Neural cell (in vitro differentiated cells): ENCODE data around the gene THBS1. TPM values are rescaled to one million over a fixed set of nuclear protein-coding genes. Genes with fewer than 3 reads are reported as not detected.

Source experiments
- H2AFZ ChIP-seq: fragments of 200-600, 300-800 bp; sonication (generic), shearing (Covaris generic); 2 replicates; pipeline ENCODE4 v1.6.0; 2014; ENCODE audit warnings: low read depth, mild to moderate bottlenecking, antibody characterized with exemption, low read length, moderate library complexity
- H3F3A ChIP-seq: fragments of 200-600 bp; shearing (Covaris generic); 2 replicates; pipeline ENCODE4 v1.6.1; 2016; ENCODE audit warnings: mild to moderate bottlenecking, moderate library complexity, mixed read lengths, antibody characterized with exemption, low read length; ENCODE audit not compliant: insufficient read depth, poor library complexity, severe bottlenecking
- H3K27ac ChIP-seq: fragments of 200-600, 300-800 bp; sonication (generic), shearing (Covaris generic); 2 replicates; pipeline ENCODE4 v1.5.1; 2014; ENCODE audit warnings: mild to moderate bottlenecking, low read length, moderate library complexity
- H3K27me3 ChIP-seq: fragments of 300-800, 200-600 bp; sonication (generic), shearing (Covaris generic); 2 replicates; pipeline ENCODE4 v1.6.0; 2014; ENCODE audit warnings: mild to moderate bottlenecking, low read depth, low read length, moderate library complexity; ENCODE audit not compliant: insufficient read depth
- H3K36me3 ChIP-seq: fragments of 300-800, 200-600 bp; sonication (generic), shearing (Covaris generic); 2 replicates; pipeline ENCODE4 v1.5.1; 2014; ENCODE audit warnings: mild to moderate bottlenecking, antibody characterized with exemption, low read length, moderate library complexity; ENCODE audit not compliant: insufficient read depth
- H3K4me2 ChIP-seq: fragments of 300-800, 200-600 bp; sonication (generic), shearing (Covaris generic); 2 replicates; pipeline ENCODE4 v1.6.0; 2014; ENCODE audit warnings: mild to moderate bottlenecking, low read length
- H3K4me3 ChIP-seq: fragments of 300-800, 200-600 bp; sonication (generic), shearing (Covaris generic); 2 replicates; pipeline ENCODE4 v1.5.1; 2014; ENCODE audit warnings: mild to moderate bottlenecking, low read length, moderate library complexity
- H3K79me2 ChIP-seq: fragments of 200-600 bp; shearing (Covaris generic); replicated peaks from 2 replicates; pipeline ENCODE4 v1.6.0; 2014; ENCODE audit warnings: mild to moderate bottlenecking, low read length, moderate library complexity; ENCODE audit not compliant: insufficient read depth
- H3K9ac ChIP-seq: fragments of 300-800, 200-600 bp; sonication (generic), shearing (Covaris generic); 2 replicates; pipeline ENCODE4 v1.6.1; 2016; ENCODE audit warnings: mild to moderate bottlenecking, low read length, mixed read lengths
- H3K9me2 ChIP-seq: fragments of 200-600 bp; shearing (Covaris generic); 2 replicates; pipeline ENCODE4 v1.6.1; 2016; ENCODE audit warnings: mild to moderate bottlenecking, low read length, mixed read lengths; ENCODE audit not compliant: insufficient read depth
- H3K9me3 ChIP-seq: fragments of 200-600, 300-800 bp; sonication (generic), shearing (Covaris generic); 2 replicates; pipeline ENCODE4 v1.6.1; 2016; ENCODE audit warnings: mild to moderate bottlenecking, mixed run types, low read length, moderate library complexity, mixed read lengths
- H4K20me1 ChIP-seq: fragments of 200-600 bp; shearing (Covaris generic); 2 replicates; pipeline ENCODE4 v1.6.1; 2016; ENCODE audit warnings: mild to moderate bottlenecking, mixed run types; ENCODE audit not compliant: insufficient read depth
- CTCF ChIP-seq: fragments of 450-650 bp; IDR thresholded peaks from 2 replicates; pipeline ENCODE4 v1.5.1; 2014; ENCODE audit warnings: antibody characterized with exemption, mild to moderate bottlenecking, moderate library complexity; ENCODE audit not compliant: poor library complexity, severe bottlenecking
- EP300 ChIP-seq: fragments of 450-650 bp; conservative IDR thresholded peaks from 2 replicates; pipeline ENCODE4 v1.6.1; 2014; ENCODE audit warnings: antibody characterized with exemption, mild to moderate bottlenecking, moderate library complexity; ENCODE audit not compliant: poor library complexity, severe bottlenecking
- EZH2 ChIP-seq: fragments of 200-600, 300-800 bp; shearing (Covaris generic), sonication (generic); IDR thresholded peaks from 2 replicates; pipeline ENCODE4 v1.6.1; 2014; ENCODE audit warnings: antibody characterized with exemption, low read length, borderline replicate concordance, mild to moderate bottlenecking; ENCODE audit not compliant: insufficient read depth, poor library complexity, severe bottlenecking
- MXI1 ChIP-seq: fragments of 450-650 bp; conservative IDR thresholded peaks from 2 replicates; pipeline ENCODE4 v1.6.1; 2014; ENCODE audit warnings: antibody characterized with exemption, mild to moderate bottlenecking; ENCODE audit not compliant: poor library complexity, severe bottlenecking
- POLR2AphosphoS5 ChIP-seq: IDR thresholded peaks from 2 replicates; pipeline ENCODE4 v1.6.1; 2012
- RAD21 ChIP-seq: fragments of 450-650 bp; conservative IDR thresholded peaks from 2 replicates; pipeline ENCODE4 v1.6.1; 2014; ENCODE audit warnings: antibody characterized with exemption, mild to moderate bottlenecking, moderate library complexity
- REST ChIP-seq: IDR thresholded peaks from 2 replicates; pipeline ENCODE4 v1.6.1; 2012; ENCODE audit warnings: borderline replicate concordance
- SMC3 ChIP-seq: fragments of 450-650 bp; conservative IDR thresholded peaks from 2 replicates; pipeline ENCODE4 v1.6.1; 2014; ENCODE audit warnings: antibody characterized with exemption, mild to moderate bottlenecking, moderate library complexity; ENCODE audit not compliant: poor library complexity
- TAF1 ChIP-seq: IDR thresholded peaks from 2 replicates; pipeline ENCODE4 v1.6.1; 2012; ENCODE audit warnings: low read depth
- polyA plus RNA-seq: library from polyadenylated mRNA; depleted of rRNA; stranded (reverse); fragments of >200 nt; gene quantifications from 2 replicates; pipeline ENCODE4 v1.2.3, GENCODE V29; 2014

The THBS1 gene
- polyA plus RNA-seq, 1 donor from 2014 or later = 0.22 TPM

- Histone ChIP-seq H3K27me3 (no peaks in the 10 kb centered on the region), H2AFZ (no peak overlapping the region), H3K9ac (no peak overlapping the region), H3K27ac (no peak overlapping the region), H3K4me2 (no peak overlapping the region), H3K36me3 (no peaks in the 10 kb centered on the region), H4K20me1 (no peaks in the 10 kb centered on the region), H3K9me2 (no peaks in the 10 kb centered on the region), H3K4me3 (no peak overlapping the region), H3K9me3 (no peaks in the 10 kb centered on the region), H3F3A (no peaks in the 10 kb centered on the region), H3K79me2 (no peaks in the 10 kb centered on the region)
- TF ChIP-seq SMC3 (no peak), CTCF (no peak), EP300 (no peak)
Measured at GRCh38 chr15:39624806-39625205, 43.9 kb downstream of the THBS1 start.

GRCh38 chr15:39625451-39625850 is 44.6 kb downstream of the THBS1 start:
- TF ChIP-seq POLR2AphosphoS5 (no peak), EZH2 (no peak), TAF1 (no peak), CTCF (no peak), SMC3 (no peak), REST (no peak), RAD21 (no peak), EP300 (no peak), MXI1 (no peak)
- Histone ChIP-seq H3K27ac (no peak overlapping the region), H3K27me3 (no peaks in the 10 kb centered on the region), H3K9me3 (no peaks in the 10 kb centered on the region), H3K36me3 (no peaks in the 10 kb centered on the region), H3K79me2 (no peaks in the 10 kb centered on the region), H3K9me2 (no peaks in the 10 kb centered on the region), H2AFZ (no peak overlapping the region), H3F3A (no peaks in the 10 kb centered on the region), H3K4me2 (no peak overlapping the region), H3K9ac (no peak overlapping the region), H4K20me1 (no peaks in the 10 kb centered on the region), H3K4me3 (no peak overlapping the region)
